ENCODE data around the gene YIPF2.
A peak's percentile ranks its signal among the peaks of the same experiment; 100 is the strongest.
"Not testable (repeated sequence)": the region's sequence is repeated elsewhere in the genome, so short reads cannot be mapped to it uniquely, and the experiment has no call there.

The YIPF2 gene

GRCh38 chr19:10894911-10895213, 33.6 kb downstream of the YIPF2 start:
- no peak overlapping the region for H3K4me3 ChIP-seq (ENCODE audit: low read length)

DNA sequence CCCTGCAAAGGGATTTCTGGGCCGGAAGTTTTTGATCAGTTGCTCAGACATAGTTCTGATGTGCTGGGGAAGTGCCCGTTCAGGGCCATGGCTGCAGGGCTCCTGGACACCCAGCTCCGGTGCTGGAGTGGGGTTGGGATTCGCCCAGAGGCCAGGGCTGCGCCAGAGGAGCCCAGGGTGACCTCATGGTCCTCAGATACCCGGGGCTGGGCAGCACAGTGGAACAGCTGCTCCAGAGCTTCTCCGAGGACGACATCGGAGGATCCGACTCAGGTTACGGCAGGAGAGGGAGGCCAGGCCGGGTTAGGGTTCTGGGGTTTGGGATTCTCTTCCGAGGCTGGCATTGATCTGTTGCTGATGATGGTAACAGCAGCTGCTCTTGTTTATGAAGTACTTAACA, 36.2 kb downstream of the YIPF2 start:
- no peaks in the 10 kb centered on the region for H3K27me3 ChIP-seq (ENCODE audit: control insufficient read depth, insufficient read depth, low read length)
- peaks cover 27% of the 10 kb centered on the region for H3K4me1 ChIP-seq (ENCODE audit: control insufficient read depth, insufficient read depth, low read length)
- no peak overlapping the region for H3K9ac ChIP-seq (ENCODE audit: low read length)
- peak overlapping the region; percentile 63 for H3K27ac ChIP-seq (ENCODE audit: low read depth, low read length)
- H3K4me3 ChIP-seq (ENCODE audit: low read length) = no peak overlapping the region
- no peaks in the 10 kb centered on the region for H3K36me3 ChIP-seq (ENCODE audit: control insufficient read depth, insufficient read depth, low read length)

More at GRCh38 chr19:10894911-10895213, 33.6 kb downstream of the YIPF2 start:
- Histone ChIP-seq H3K27me3 (ENCODE audit: control insufficient read depth, insufficient read depth, low read length) (no peaks in the 10 kb centered on the region), H3K9ac (ENCODE audit: low read length) (no peak overlapping the region), H3K4me1 (ENCODE audit: control insufficient read depth, insufficient read depth, low read length) (peaks cover 26% of the 10 kb centered on the region), H3K36me3 (ENCODE audit: control insufficient read depth, insufficient read depth, low read length) (no peaks in the 10 kb centered on the region), H3K27ac (ENCODE audit: low read depth, low read length) (no peak overlapping the region)

DNA sequence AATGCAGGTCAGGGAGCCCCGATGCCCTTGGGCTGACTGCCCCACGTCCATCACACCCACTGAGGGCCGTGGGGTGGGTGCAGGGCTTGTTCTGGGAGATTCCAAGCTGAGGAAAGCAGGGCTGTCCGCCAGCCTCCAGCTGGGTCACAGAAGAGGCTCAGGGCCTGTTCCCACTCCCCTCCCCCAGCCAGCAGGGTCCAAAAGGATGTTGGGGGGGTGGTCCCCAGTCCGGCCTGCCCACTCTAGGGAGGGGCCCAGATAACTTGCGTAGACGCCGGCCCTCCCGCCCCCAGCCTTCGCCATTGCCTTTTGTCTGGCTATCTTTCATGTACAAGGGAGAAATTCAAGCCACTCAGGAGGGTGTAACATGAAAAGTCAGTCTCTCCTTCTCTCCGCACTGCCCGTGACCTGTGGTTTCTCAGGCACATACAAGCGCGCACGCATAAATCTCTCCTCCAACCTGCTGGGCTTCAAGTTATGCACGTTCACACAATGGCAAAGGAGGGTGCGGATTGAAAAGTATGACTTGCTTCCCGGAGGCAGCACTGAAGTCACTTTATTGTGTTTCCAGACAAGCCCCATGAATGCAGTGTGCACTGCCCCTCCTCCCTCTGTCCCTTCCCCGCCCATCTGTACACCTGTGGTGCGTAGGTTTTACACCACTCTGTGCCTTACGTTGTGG, 36.9 kb downstream of the YIPF2 start:
- H3K27me3 ChIP-seq (ENCODE audit: control insufficient read depth, insufficient read depth, low read length) = no peaks in the 10 kb centered on the region
- no peak overlapping the region for H3K9ac ChIP-seq (ENCODE audit: low read length)
- H3K27ac ChIP-seq (ENCODE audit: low read depth, low read length) = peak overlapping the region; percentile 63
- no peaks in the 10 kb centered on the region for H3K36me3 ChIP-seq (ENCODE audit: control insufficient read depth, insufficient read depth, low read length)
- H3K4me3 ChIP-seq (ENCODE audit: low read length) = peak overlapping the region; percentile 19
- peaks cover 21% of the 10 kb centered on the region for H3K4me1 ChIP-seq (ENCODE audit: control insufficient read depth, insufficient read depth, low read length)

GRCh38 chr19:10889880-10890279, 38.6 kb downstream of the YIPF2 start:
- peaks cover 28% of the 10 kb centered on the region for H3K4me1 ChIP-seq (ENCODE audit: control insufficient read depth, insufficient read depth, low read length)
- no peaks in the 10 kb centered on the region for H3K27me3 ChIP-seq (ENCODE audit: control insufficient read depth, insufficient read depth, low read length)
- no peak overlapping the region for H3K4me3 ChIP-seq (ENCODE audit: low read length)
- H3K27ac ChIP-seq (ENCODE audit: low read depth, low read length) = no peak overlapping the region
- H3K9ac ChIP-seq (ENCODE audit: low read length) = no peak overlapping the region
- no peaks in the 10 kb centered on the region for H3K36me3 ChIP-seq (ENCODE audit: control insufficient read depth, insufficient read depth, low read length)

- Histone ChIP-seq H3K4me1 (ENCODE audit: control insufficient read depth, insufficient read depth, low read length) (peaks cover 32% of the 10 kb centered on the region), H3K27me3 (ENCODE audit: control insufficient read depth, insufficient read depth, low read length) (no peaks in the 10 kb centered on the region), H3K27ac (ENCODE audit: low read depth, low read length) (peak overlapping the region; percentile 24), H3K36me3 (ENCODE audit: control insufficient read depth, insufficient read depth, low read length) (no peaks in the 10 kb centered on the region), H3K4me3 (ENCODE audit: low read length) (no peak overlapping the region), H3K9ac (ENCODE audit: low read length) (no peak overlapping the region)
Measured at GRCh38 chr19:10888421-10888866, 40.0 kb downstream of the YIPF2 start.

DNA sequence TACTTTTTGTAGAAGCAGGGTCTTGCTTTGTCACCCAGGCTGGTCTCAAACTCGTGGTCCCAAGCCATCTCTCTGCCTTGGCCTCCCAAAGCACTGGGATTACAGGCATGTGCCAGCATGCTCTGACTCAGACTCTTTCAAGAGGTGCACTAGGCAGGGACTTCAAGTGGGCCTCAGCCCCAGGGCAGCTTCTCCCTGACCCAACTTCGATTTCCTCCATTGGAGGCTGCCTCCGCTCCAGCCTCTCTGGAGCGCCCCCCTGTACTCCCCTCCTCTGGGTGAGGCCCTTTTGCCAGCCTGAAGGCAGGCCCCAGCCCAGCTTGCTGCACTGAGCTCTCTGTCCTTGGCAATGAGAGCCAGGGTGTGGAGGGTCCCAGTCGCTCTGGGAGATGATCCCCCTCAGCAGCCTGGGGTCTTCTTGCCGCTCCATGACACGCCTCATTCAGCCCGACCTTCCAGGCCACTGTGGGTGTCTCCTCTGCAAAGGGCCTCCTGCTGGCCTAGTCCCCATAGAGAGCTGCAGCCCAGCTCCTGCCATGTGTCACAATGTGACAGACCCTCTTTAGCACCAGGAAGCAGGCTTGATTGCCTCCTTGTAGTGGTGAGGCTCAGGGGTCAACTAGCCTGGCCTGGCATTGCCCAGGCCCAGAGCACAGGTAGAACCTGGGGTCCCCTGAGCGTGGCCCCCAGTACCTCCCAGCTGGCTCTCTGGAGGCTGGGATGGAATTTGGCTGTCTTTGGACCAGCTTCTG, 40.6 kb downstream of the YIPF2 start:
- H3K27me3 ChIP-seq (ENCODE audit: control insufficient read depth, insufficient read depth, low read length) = no peaks in the 10 kb centered on the region
- no peak overlapping the region for H3K9ac ChIP-seq (ENCODE audit: low read length)
- H3K36me3 ChIP-seq (ENCODE audit: control insufficient read depth, insufficient read depth, low read length) = no peaks in the 10 kb centered on the region
- H3K27ac ChIP-seq (ENCODE audit: low read depth, low read length) = peak overlapping the region; percentile 43
- H3K4me3 ChIP-seq (ENCODE audit: low read length) = no peak overlapping the region
- H3K4me1 ChIP-seq (ENCODE audit: control insufficient read depth, insufficient read depth, low read length) = peaks cover 32% of the 10 kb centered on the region

DNA sequence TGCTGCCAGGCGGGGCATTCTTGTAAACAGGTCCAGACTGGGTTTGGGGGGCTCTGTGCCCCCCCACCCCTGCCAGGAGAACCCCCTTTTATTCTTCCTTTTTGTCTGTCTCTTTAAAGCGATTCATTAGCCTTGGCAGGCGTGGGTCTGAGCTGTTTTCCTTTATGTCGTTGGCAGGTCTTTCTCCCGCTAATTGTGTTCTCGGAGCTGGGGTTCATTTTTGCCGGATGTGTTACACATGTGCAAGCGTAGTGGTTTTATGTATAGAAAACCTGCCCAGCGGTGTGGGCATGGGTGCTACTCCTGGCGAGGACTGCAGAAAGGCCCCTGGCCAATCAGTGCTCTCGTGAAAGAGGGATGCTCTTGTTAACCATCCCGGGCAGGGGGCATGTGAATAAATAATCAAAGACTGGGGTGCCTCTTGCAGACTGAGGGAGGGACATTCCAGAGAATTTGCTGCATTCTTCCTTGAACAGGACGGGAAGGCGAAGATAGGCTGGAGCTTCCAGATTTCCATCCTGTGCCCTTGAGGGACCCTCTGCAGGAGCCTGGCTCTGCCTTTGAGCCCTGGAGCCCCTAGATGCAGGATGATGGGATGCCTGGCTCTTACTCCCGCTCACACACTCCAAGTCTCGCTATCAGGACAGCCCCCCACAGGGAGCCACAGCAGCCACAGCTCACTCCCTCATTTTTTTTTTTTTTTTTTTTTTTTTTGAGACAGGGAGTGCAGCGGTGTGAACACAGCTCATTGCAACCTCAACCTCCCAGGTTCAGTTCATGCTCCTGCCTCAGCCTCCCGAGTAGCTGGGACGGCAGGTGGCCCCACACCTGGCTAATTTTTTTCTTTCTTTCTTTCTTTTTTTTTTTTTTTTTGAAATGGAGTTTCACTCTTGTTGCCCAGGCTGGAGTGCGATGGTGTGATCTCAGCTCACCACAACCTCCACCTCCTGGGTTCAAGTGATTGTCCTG, 43.0 kb downstream of the YIPF2 start:
- Histone ChIP-seq H3K4me3 (ENCODE audit: low read length) (no peak overlapping the region), H3K9ac (ENCODE audit: low read length) (no peak overlapping the region), H3K27ac (ENCODE audit: low read depth, low read length) (peak overlapping the region; percentile 66), H3K36me3 (ENCODE audit: control insufficient read depth, insufficient read depth, low read length) (no peaks in the 10 kb centered on the region), H3K4me1 (ENCODE audit: control insufficient read depth, insufficient read depth, low read length) (peaks cover 25% of the 10 kb centered on the region), H3K27me3 (ENCODE audit: control insufficient read depth, insufficient read depth, low read length) (no peaks in the 10 kb centered on the region)

- H3K36me3 ChIP-seq (ENCODE audit: control insufficient read depth, insufficient read depth, low read length) = no peaks in the 10 kb centered on the region
- no peak overlapping the region for H3K9ac ChIP-seq (ENCODE audit: low read length)
- no peak overlapping the region for H3K4me3 ChIP-seq (ENCODE audit: low read length)
- H3K27me3 ChIP-seq (ENCODE audit: control insufficient read depth, insufficient read depth, low read length) = no peaks in the 10 kb centered on the region
- peak overlapping the region; percentile 66 for H3K27ac ChIP-seq (ENCODE audit: low read depth, low read length)
- H3K4me1 ChIP-seq (ENCODE audit: control insufficient read depth, insufficient read depth, low read length) = peaks cover 27% of the 10 kb centered on the region
Measured at GRCh38 chr19:10884274-10884673, 44.2 kb downstream of the YIPF2 start.

DNA sequence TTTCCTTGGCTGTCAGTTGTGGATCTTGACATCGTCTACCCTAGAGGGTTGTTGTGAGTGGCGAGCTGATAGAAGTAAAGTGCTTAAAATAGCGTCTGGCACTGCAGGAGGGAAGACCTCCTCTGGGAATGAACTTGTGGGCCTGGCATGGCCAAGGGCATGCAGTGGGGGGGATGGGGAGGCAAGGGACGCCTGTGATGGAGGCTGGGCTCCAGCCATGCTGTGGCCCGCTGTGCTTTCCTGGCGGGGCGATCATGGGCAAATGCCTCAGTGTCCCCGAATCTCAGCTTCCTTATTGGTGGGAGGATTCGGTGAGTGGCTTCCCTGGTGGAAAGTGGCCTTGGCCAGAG, 46.4 kb downstream of the YIPF2 start:
- H3K36me3 ChIP-seq (ENCODE audit: control insufficient read depth, insufficient read depth, low read length) = no peaks in the 10 kb centered on the region
- no peaks in the 10 kb centered on the region for H3K27me3 ChIP-seq (ENCODE audit: control insufficient read depth, insufficient read depth, low read length)
- H3K27ac ChIP-seq (ENCODE audit: low read depth, low read length) = no peak overlapping the region
- H3K4me1 ChIP-seq (ENCODE audit: control insufficient read depth, insufficient read depth, low read length) = peaks cover 21% of the 10 kb centered on the region
- no peak overlapping the region for H3K9ac ChIP-seq (ENCODE audit: low read length)
- no peak overlapping the region for H3K4me3 ChIP-seq (ENCODE audit: low read length)

DNA sequence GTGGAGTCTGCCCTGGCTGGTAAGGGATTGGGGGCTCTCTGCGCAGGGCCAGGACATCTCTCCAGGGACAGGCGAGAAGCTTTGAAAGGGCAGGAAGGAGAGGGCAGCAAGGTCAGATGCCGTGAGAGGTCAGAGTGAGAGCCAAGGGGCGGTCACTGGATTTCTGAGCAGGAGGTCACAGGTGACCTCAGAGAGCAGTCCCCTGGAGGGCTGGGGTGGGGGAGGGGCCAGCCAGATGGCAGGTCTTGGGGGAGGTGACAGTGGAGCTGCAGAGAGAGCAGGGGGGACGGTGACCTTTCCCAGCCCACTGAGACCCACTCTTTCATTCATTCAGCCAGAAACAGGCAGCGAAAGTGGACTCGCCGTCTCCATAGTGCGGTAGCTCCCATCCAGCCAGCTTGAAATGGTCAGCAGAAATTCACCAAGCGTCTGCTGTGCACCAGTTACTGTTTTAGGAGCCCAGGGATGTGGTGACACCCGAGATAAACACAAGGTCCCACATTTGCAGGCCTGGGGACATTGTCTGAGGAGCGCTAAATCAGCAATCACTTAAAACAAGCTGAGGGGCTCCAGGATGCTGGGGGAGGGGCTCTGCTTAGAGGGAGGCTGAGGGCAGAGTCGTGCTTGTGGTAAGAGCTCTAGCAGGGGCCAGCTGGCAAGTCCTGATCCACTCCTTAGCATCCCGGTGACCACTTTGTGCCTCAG, 46.9 kb downstream of the YIPF2 start:
- Histone ChIP-seq H3K36me3 (ENCODE audit: control insufficient read depth, insufficient read depth, low read length) (no peaks in the 10 kb centered on the region), H3K27ac (ENCODE audit: low read depth, low read length) (no peak overlapping the region), H3K27me3 (ENCODE audit: control insufficient read depth, insufficient read depth, low read length) (no peaks in the 10 kb centered on the region), H3K9ac (ENCODE audit: low read length) (no peak overlapping the region), H3K4me1 (ENCODE audit: control insufficient read depth, insufficient read depth, low read length) (peaks cover 21% of the 10 kb centered on the region), H3K4me3 (ENCODE audit: low read length) (no peak overlapping the region)

- no peaks in the 10 kb centered on the region for H3K36me3 ChIP-seq (ENCODE audit: control insufficient read depth, insufficient read depth, low read length)
- no peaks in the 10 kb centered on the region for H3K27me3 ChIP-seq (ENCODE audit: control insufficient read depth, insufficient read depth, low read length)
- H3K4me3 ChIP-seq (ENCODE audit: low read length) = no peak overlapping the region
- no peak overlapping the region for H3K27ac ChIP-seq (ENCODE audit: low read depth, low read length)
- H3K4me1 ChIP-seq (ENCODE audit: control insufficient read depth, insufficient read depth, low read length) = peaks cover 9% of the 10 kb centered on the region
- H3K9ac ChIP-seq (ENCODE audit: low read length) = no peak overlapping the region
Measured at GRCh38 chr19:10878253-10878652, 50.2 kb downstream of the YIPF2 start.

DNA sequence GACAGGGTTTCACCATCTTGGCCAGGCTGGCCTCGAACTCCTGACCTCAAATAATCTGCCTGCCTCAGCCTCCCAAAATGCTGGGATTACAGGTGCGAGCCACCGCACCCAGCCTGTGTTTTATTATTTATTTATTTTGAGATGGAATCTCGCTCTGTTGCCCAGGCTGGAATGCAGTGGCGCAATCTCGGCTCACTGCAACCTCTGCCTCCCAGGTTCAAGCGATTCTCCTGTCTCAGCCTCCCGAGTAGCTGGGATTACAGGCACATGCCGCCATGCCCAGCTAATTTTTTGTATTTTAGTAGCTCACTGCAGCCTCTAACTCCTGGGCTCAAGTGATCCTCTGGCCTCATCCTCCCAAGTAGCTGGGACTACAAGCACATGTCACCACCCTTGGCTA, 50.8 kb downstream of the YIPF2 start:
- not testable (repeated sequence) for H3K9ac ChIP-seq (ENCODE audit: low read length); H3K4me3 ChIP-seq (ENCODE audit: low read length); H3K4me1 ChIP-seq (ENCODE audit: control insufficient read depth, insufficient read depth, low read length); H3K27ac ChIP-seq (ENCODE audit: low read depth, low read length); H3K36me3 ChIP-seq (ENCODE audit: control insufficient read depth, insufficient read depth, low read length); H3K27me3 ChIP-seq (ENCODE audit: control insufficient read depth, insufficient read depth, low read length)
